Glomerular visceral epithelial cell (primary cell): ENCODE measurements around the gene FREM1.

Experiments
- DNase-seq: peaks from one replicate; pipeline ENCODE4 v3.0.0-alpha.2; 2016; ENCODE audit errors: extremely low spot score

The FREM1 gene

DNA sequence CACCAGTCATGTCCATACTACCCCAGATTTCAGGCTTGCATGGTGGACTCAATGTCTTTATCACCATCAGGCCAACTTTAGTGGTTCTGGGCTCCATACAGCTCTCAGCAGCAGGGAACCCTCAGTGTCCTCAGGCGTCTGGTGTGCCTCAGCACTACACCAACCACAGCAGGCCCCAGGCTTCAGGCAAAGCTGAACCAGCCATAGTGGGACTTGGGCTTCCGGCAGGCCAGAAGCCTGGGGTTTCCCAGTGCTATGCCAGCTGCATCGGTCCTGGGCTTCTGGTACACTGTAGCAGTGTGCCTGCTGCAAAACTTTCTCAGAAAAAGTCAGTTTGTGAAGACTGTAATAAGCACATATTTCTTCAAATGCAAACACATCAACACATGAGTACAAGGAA lies 205.9 kb downstream of the FREM1 start:
- DNase-seq, result no peak

DNA sequence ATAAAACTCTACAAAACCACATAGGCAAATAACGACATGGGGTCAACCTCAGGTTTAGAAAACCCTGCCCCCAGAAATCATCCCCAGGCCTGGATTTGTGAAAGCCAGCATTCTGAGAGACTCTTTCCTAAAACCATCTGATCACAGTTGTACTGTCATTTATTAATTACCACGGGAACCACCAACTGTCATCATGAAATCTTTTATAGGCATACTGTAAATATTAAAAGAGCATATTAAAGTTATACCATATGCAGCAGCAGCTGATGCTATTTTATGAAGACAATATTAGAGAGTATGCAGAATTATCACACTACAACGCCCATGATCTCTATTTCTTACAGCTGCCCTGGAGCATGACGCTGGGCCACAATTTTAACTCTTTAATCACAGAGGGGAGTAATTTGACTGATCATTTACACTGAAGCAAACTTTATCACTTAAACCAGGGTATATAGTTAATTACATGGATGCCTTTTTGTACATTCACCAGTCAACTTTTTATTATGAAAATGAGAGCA lies 208.0 kb downstream of the FREM1 start:
- DNase-seq, result no peak

DNA sequence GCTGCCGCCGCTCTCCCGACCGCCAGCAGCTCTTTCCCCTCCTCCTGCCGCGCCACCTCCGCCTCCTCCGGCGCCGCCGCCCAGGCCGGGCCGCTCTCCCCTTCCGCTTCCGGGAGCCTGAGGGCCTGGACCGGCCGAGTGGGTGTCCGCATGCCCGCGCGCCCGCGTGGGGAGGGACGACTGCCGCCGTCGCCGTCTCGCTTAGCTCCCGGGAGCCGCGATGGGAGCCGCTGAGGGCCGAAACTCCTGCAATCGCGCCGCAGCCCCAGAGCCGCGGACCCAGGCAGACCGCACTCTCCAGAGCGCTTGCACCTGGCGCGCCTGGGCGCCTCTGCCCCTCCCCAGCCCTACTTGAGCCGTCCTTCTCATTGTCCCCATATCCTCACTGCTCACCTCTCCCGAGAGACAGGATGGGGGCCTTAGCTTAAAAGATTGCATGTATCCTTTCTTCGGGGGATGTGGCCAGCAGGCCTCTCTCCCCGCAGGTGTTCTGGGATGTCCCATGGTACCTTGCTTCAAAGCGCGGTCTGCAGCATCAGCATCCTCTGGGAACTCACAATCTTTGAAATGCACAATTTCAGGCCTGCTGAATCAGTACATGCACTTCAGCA lies 216.9 kb downstream of the FREM1 start, which contains the start of gene ZDHHC21:
TSS of gene ZDHHC21 (minus strand) at position 182 of the 611 bp plus-strand sequence. CDS start 19,092 bp downstream, outside the sequence.
- peak; percentile 72 for DNase-seq

DNA sequence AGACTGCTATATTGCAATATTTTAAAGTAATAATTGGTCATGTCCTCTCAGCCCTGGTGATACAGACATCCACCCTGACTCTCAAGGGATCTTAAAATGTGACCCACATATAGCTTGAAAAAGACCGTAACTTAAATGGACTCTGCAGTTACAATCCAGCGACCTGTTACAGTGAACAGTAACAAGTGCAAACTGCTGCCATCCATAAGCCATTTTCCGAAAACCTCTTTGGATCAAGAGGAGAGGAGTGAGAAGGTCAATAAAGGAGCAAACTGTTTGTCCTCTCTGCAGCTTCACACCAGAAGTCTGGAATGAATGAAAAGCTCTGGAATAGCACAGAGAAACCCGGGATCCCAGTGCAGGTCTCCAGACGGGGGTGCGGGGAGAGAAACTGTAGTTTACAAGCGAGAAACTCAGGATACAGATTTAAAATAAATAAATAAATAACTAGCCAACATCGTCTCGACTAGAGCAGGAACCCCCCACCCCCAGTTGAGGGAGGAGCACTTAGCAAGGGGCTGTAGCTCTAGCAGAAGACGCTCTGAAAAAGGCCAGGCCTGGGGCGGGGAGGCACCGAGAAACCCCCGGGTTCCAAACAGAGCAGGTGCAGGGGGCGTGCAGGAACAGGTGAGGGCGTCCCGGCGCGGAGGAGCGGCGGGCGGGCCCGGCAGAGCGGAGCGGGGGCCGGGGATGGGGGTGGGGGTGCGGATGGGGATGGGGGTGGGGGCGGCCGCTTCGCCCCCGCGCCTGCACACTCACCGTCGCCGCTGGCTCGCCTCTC lies 217.6 kb downstream of the FREM1 start:
- peak; percentile 24 for DNase-seq

DNA sequence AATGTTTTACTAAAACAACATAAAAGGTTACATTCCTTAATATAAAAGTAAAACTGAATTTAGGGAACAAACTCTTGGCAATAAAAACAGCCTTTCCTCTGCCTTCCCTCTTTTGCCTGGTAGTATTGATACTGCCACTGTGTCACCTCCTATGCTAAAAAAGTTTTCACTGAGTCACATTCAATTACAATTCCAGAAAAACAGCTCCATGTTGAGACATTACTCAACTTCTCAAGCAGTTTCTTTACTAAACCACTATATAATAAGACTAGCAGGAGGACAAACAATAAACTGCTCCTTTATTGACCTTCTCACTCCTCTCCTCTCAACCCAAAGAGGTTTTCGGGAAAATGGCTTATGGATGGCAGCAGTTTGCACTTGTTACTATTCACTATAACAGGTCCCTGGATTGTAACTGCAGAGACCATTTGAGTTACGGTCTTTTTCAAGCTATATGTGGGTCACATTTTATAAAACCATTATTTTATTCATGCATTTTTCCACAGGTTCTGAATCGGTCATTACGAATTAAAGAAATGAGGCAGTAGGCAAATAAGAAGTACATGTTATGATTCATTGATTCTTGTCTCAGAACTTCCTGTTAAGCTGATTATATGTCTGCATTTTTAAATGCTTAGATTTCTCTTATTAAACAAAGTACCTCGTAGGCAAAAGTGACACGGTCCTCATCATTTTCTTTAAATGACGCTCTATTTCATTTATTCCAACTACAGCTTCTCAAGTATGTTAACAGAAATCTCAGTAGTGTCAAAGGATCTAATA lies 219.1 kb downstream of the FREM1 start:
- no peak for DNase-seq

DNA sequence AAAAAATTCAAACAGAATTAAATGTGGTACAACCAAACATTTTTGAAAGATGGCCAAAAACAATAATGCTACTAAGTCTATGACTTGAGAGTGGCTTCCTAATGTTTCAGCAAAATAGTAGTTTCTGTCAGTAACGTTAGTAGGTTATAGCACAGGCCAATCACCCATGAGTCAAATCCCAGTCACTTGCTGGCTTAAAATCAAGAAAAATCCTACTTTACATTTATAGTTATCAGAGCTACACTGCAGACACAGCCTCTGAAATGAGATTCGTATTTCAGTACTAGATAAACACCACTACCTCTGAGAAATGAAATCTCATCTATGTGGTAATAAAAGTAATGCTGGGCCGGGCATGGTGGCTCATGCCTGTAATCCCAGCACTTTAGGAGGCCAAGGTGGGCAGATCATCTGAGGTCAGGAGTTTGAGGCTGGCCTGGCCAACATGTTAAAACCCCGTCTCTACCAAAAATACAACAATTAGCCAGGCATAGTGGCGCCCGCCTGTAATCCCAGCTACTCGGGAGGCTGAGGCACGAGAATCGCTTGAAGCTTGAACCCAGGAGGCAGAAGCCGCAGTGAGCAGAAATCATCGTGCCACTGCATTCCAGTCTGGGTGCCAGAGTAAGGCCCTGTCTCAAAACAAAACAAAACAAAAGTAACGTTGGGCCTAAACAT lies 223.0 kb downstream of the FREM1 start:
- peak; percentile 35 for DNase-seq

DNA sequence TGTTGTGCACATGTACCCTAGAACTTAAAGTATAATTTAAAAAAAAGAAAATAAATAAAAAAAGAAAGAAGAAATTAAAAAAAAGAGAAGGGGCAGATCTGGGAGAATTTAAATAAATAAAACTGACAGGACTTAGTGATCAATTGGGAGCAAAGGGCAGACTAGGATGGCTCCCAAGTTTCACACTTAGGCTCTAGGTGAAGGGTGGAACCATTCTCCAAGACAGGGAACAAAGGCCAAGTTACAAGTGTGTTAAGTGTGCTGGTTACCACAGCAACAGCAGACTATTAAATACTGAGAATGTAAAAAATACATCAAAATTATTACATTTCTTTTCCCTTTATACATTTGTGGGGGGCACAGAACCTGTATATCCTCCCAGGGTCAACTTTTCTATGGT lies 224.1 kb downstream of the FREM1 start:
- DNase-seq, result no peak
